Vagina (tissue), 2 donors: ENCODE measurements around the gene ENO2. TPM values are rescaled to one million over a fixed set of nuclear protein-coding genes. Genes with fewer than 3 reads are reported as not detected.

ENCODE experiments used
- DNase-seq, 2 donors: peaks; one replicate each; pipeline ENCODE4 v3.0.0-alpha.2; 2017; ENCODE audit errors: extremely low spot score in 2 of 2
- H3K27ac ChIP-seq: fragments of 200-600 bp; sonication (generic); one replicate; pipeline ENCODE4 v1.5.1; 2019
- H3K27me3 ChIP-seq: fragments of 200-600 bp; sonication (generic); one replicate; pipeline ENCODE4 v1.5.1; 2019
- H3K36me3 ChIP-seq, 2 donors: fragments of 200-600 bp; sonication (generic); one replicate each; pipeline ENCODE4 v1.5.1; 2017 to 2019
- H3K4me1 ChIP-seq: fragments of 200-600 bp; sonication (generic); one replicate; pipeline ENCODE4 v1.5.1; 2019
- H3K4me3 ChIP-seq, 2 donors: fragments of 200-600 bp; sonication (generic); 1 replicate in 1 of 2; 2 replicates in 1 of 2; pipeline ENCODE4 v1.5.1; 2016 to 2019
- H3K9me3 ChIP-seq: fragments of 200-600 bp; sonication (generic); one replicate; pipeline ENCODE4 v1.5.1; 2019
- POLR2A ChIP-seq, 2 donors: fragments of 450-650 bp; IDR thresholded peaks; one replicate each; pipeline ENCODE4 v1.6.1; 2017; ENCODE audit warnings: antibody characterized with exemption in 2 of 2, mild to moderate bottlenecking in 2 of 2, moderate library complexity in 2 of 2
- POLR2AphosphoS5 ChIP-seq, 2 donors: sonication (generic); formaldehyde crosslinking; IDR thresholded peaks; one replicate each; pipeline ENCODE4 v1.9.0; 2017; ENCODE audit warnings: antibody characterized with exemption in 2 of 2, mild to moderate bottlenecking in 2 of 2, low read depth in 1 of 2; ENCODE audit not compliant: insufficient read depth in 1 of 2
- intact Hi-C: fragments of 100-400 bp; cut with DNase I; formaldehyde crosslinking; loops from one replicate; pipeline ENCODE4 v1.15.1; 2023
- total RNA-seq: library from RNA; depleted of rRNA; stranded (reverse); fragments of >200 nt; gene quantifications from one replicate; pipeline ENCODE4 v1.2.3, GENCODE V29; 2016
- TF ChIP-seq, protein P1 (sequence below), 3 experiments: fragments of 450-650 bp in 2 of 3; fragments of 200-600 bp in 1 of 3; sonication (generic) in 1 of 3; IDR thresholded peaks; one replicate each; pipeline ENCODE4 v1.5.1; 2017 to 2019; ENCODE audit warnings: antibody characterized with exemption in 3 of 3, mild to moderate bottlenecking in 2 of 3, moderate library complexity in 2 of 3

Gene ENO2
- total RNA-seq, 1 donor from 2014 or later, result 20.1 TPM

- intact Hi-C loops, result no loop called here
- Histone ChIP-seq H3K36me3 (peaks cover 0 to 5% of the 10 kb centered on the region in 2 donors), H3K27me3 (no peaks in the 10 kb centered on the region), H3K4me3 (no peak overlapping the region), H3K9me3 (no peaks in the 10 kb centered on the region), H3K27ac (no peak overlapping the region), H3K4me1 (peaks cover 25% of the 10 kb centered on the region)
- no peak for TF ChIP-seq POLR2AphosphoS5 (IDR thresholded peaks at IDR 0.05; ENCODE audit: insufficient read depth in 1 of 2, low read depth in 1 of 2)
- TF ChIP-seq, protein P1, sequence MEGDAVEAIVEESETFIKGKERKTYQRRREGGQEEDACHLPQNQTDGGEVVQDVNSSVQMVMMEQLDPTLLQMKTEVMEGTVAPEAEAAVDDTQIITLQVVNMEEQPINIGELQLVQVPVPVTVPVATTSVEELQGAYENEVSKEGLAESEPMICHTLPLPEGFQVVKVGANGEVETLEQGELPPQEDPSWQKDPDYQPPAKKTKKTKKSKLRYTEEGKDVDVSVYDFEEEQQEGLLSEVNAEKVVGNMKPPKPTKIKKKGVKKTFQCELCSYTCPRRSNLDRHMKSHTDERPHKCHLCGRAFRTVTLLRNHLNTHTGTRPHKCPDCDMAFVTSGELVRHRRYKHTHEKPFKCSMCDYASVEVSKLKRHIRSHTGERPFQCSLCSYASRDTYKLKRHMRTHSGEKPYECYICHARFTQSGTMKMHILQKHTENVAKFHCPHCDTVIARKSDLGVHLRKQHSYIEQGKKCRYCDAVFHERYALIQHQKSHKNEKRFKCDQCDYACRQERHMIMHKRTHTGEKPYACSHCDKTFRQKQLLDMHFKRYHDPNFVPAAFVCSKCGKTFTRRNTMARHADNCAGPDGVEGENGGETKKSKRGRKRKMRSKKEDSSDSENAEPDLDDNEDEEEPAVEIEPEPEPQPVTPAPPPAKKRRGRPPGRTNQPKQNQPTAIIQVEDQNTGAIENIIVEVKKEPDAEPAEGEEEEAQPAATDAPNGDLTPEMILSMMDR (IDR thresholded peaks at IDR 0.05), result no peak
- no peak for TF ChIP-seq POLR2A (IDR thresholded peaks at IDR 0.05)
- no peak for DNase-seq
These were observed 2.0 kb upstream of the ENO2 start for GRCh38 chr12:6912164-6912935.

GRCh38 chr12:6914947-6915788, 788 bp downstream of the ENO2 start:
- no peak for DNase-seq
- Histone ChIP-seq H3K27me3 (no peaks in the 10 kb centered on the region), H3K36me3 (no peaks in the 10 kb centered on the region), H3K4me1 (peaks cover 25% of the 10 kb centered on the region), H3K27ac (peak overlapping the region; percentile 92), H3K4me3 (peak overlapping the region; percentile 70 to 73), H3K9me3 (no peaks in the 10 kb centered on the region)
- TF ChIP-seq, protein P1 (IDR thresholded peaks at IDR 0.05), result no peak
- TF ChIP-seq POLR2AphosphoS5 (IDR thresholded peaks at IDR 0.05; ENCODE audit: insufficient read depth in 1 of 2, low read depth in 1 of 2), result no peak
- TF ChIP-seq POLR2A (IDR thresholded peaks at IDR 0.05), result no peak
- intact Hi-C loops, result no loop called here

GRCh38 chr12:6915789-6916285, 1.5 kb downstream of the ENO2 start:
- no peaks in the 10 kb centered on the region for H3K9me3 ChIP-seq
- peak overlapping the region; percentile 70 to 73 for H3K4me3 ChIP-seq
- DNase-seq, result no peak
- H3K36me3 ChIP-seq, result no peaks in the 10 kb centered on the region
- intact Hi-C loops, result no loop called here
- no peak for TF ChIP-seq POLR2A (IDR thresholded peaks at IDR 0.05)
- TF ChIP-seq, protein P1 (IDR thresholded peaks at IDR 0.05), result no peak
- TF ChIP-seq POLR2AphosphoS5 (IDR thresholded peaks at IDR 0.05; ENCODE audit: insufficient read depth in 1 of 2, low read depth in 1 of 2), result no peak
- H3K4me1 ChIP-seq, result peaks cover 25% of the 10 kb centered on the region
- peak overlapping the region; percentile 92 for H3K27ac ChIP-seq
- H3K27me3 ChIP-seq, result no peaks in the 10 kb centered on the region

- no peaks in the 10 kb centered on the region for H3K9me3 ChIP-seq
- no peaks in the 10 kb centered on the region for H3K27me3 ChIP-seq
- no peak overlapping the region for H3K27ac ChIP-seq
- H3K36me3 ChIP-seq, result peaks cover 0 to 4% of the 10 kb centered on the region in 2 donors
- H3K4me1 ChIP-seq, result peaks cover 25% of the 10 kb centered on the region
- intact Hi-C loops, result no loop called here
- no peak overlapping the region for H3K4me3 ChIP-seq
- DNase-seq, result no peak
- TF ChIP-seq, protein P1 (IDR thresholded peaks at IDR 0.05), result no peak
- TF ChIP-seq POLR2AphosphoS5 (IDR thresholded peaks at IDR 0.05; ENCODE audit: insufficient read depth in 1 of 2, low read depth in 1 of 2), result no peak
- no peak for TF ChIP-seq POLR2A (IDR thresholded peaks at IDR 0.05)
These were observed 2.2 kb downstream of the ENO2 start for GRCh38 chr12:6916426-6917200.
